Fibroblast of lung (primary cell): ENCODE results near the gene ALG12.

Experiments
- EZH2 ChIP-seq: IDR thresholded peaks from 2 replicates; pipeline ENCODE4 v1.5.1; 2012; ENCODE audit warnings: low read length, control low read depth, mild to moderate bottlenecking; ENCODE audit errors: missing control alignments
- TF ChIP-seq, protein P1 (sequence below), 2 donors: IDR thresholded peaks in 1 of 2; conservative IDR thresholded peaks in 1 of 2; 1 replicate in 1 of 2; 2 replicates in 1 of 2; pipeline ENCODE4 v1.5.1; 2011 to 2012; ENCODE audit warnings: low read length in 2 of 2, control low read depth in 1 of 2, inconsistent platforms in 1 of 2, low read depth in 1 of 2, mild to moderate bottlenecking in 1 of 2

GRCh38 chr22:49858827-49859226, 59.4 kb downstream of the ALG12 start:
- TF ChIP-seq, protein P1, sequence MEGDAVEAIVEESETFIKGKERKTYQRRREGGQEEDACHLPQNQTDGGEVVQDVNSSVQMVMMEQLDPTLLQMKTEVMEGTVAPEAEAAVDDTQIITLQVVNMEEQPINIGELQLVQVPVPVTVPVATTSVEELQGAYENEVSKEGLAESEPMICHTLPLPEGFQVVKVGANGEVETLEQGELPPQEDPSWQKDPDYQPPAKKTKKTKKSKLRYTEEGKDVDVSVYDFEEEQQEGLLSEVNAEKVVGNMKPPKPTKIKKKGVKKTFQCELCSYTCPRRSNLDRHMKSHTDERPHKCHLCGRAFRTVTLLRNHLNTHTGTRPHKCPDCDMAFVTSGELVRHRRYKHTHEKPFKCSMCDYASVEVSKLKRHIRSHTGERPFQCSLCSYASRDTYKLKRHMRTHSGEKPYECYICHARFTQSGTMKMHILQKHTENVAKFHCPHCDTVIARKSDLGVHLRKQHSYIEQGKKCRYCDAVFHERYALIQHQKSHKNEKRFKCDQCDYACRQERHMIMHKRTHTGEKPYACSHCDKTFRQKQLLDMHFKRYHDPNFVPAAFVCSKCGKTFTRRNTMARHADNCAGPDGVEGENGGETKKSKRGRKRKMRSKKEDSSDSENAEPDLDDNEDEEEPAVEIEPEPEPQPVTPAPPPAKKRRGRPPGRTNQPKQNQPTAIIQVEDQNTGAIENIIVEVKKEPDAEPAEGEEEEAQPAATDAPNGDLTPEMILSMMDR (conservative IDR thresholded peaks at IDR 0.05 in 1 of 2, IDR thresholded peaks at IDR 0.05 in 1 of 2; ENCODE audit: low read depth in 1 of 2, low read length in 2 of 2): no peak
- no peak for TF ChIP-seq EZH2
